H9 (cell line): ENCODE measurements around the gene ANKRD11. TPM values are rescaled to one million over a fixed set of nuclear protein-coding genes. Genes with fewer than 3 reads are reported as not detected.
A peak's percentile ranks its signal among the peaks of the same experiment; 100 is the strongest.

Experiments
- DNase-seq: peaks from one replicate; pipeline ENCODE4 v3.0.0-alpha.2; 2017
- H2AFZ ChIP-seq: one replicate; pipeline ENCODE4 v1.6.1; 2013; ENCODE audit warnings: mild to moderate bottlenecking, low read length, control low read depth, moderate library complexity
- H2AK5ac ChIP-seq: 2 replicates; pipeline ENCODE4 v1.6.1; 2013; ENCODE audit warnings: low read length, control low read depth, mixed read lengths; ENCODE audit not compliant: insufficient read length
- H2BK120ac ChIP-seq: one replicate; pipeline ENCODE4 v1.6.1; 2013; ENCODE audit warnings: low read depth, mild to moderate bottlenecking, low read length, control low read depth, inconsistent platforms; ENCODE audit not compliant: poor library complexity, severe bottlenecking
- H2BK12ac ChIP-seq: 2 replicates; pipeline ENCODE4 v1.6.1; 2013; ENCODE audit warnings: low read length, control low read depth, mixed read lengths, low read depth; ENCODE audit not compliant: insufficient read length
- H2BK15ac ChIP-seq: 2 replicates; pipeline ENCODE4 v1.6.1; 2013; ENCODE audit warnings: low read depth, low read length, control low read depth
- H2BK20ac ChIP-seq: one replicate; pipeline ENCODE4 v1.6.1; 2013; ENCODE audit warnings: low read depth, mild to moderate bottlenecking, low read length, control low read depth, inconsistent platforms; ENCODE audit not compliant: poor library complexity, severe bottlenecking
- H2BK5ac ChIP-seq: 2 replicates; pipeline ENCODE4 v1.6.1; 2013; ENCODE audit warnings: low read length, control low read depth, mixed read lengths; ENCODE audit not compliant: insufficient read length
- H3K14ac ChIP-seq: 2 replicates; pipeline ENCODE4 v1.6.1; 2013; ENCODE audit warnings: low read length, control low read depth; ENCODE audit not compliant: insufficient read depth
- H3K18ac ChIP-seq: 2 replicates; pipeline ENCODE4 v1.6.1; 2013; ENCODE audit warnings: low read depth, mild to moderate bottlenecking, mixed read lengths, low read length, control low read depth; ENCODE audit not compliant: insufficient read length
- H3K23ac ChIP-seq: 2 replicates; pipeline ENCODE4 v1.6.1; 2013; ENCODE audit warnings: low read length, control low read depth, mixed read lengths, low read depth; ENCODE audit not compliant: insufficient read length
- H3K23me2 ChIP-seq: 2 replicates; pipeline ENCODE4 v1.6.1; 2013; ENCODE audit warnings: low read depth, mild to moderate bottlenecking, mixed read lengths, low read length, control low read depth; ENCODE audit not compliant: insufficient read length, poor library complexity, severe bottlenecking
- H3K27ac ChIP-seq: 2 replicates; pipeline ENCODE4 v1.5.1; 2013; ENCODE audit warnings: low read length, control low read depth, mixed read lengths, low read depth; ENCODE audit not compliant: insufficient read length
- H3K27me3 ChIP-seq: 2 replicates; pipeline ENCODE4 v1.6.1; 2013; ENCODE audit warnings: low read length, control low read depth, inconsistent platforms; ENCODE audit not compliant: insufficient read depth
- H3K4ac ChIP-seq: 2 replicates; pipeline ENCODE4 v1.6.1; 2013; ENCODE audit warnings: low read depth, mild to moderate bottlenecking, control low read depth, inconsistent platforms, low read length, moderate library complexity
- H3K4me1 ChIP-seq: 2 replicates; pipeline ENCODE4 v1.6.1; 2013; ENCODE audit warnings: low read length, control low read depth, inconsistent platforms; ENCODE audit not compliant: insufficient read depth
- H3K4me2 ChIP-seq: 2 replicates; pipeline ENCODE4 v1.6.1; 2013; ENCODE audit warnings: low read length, control low read depth, mixed read lengths; ENCODE audit not compliant: insufficient read length, insufficient read depth
- H3K56ac ChIP-seq: 2 replicates; pipeline ENCODE4 v1.6.1; 2013; ENCODE audit warnings: low read depth, mild to moderate bottlenecking, mixed read lengths, low read length, control low read depth; ENCODE audit not compliant: insufficient read length
- H3K79me1 ChIP-seq: 2 replicates; pipeline ENCODE4 v1.6.1; 2013; ENCODE audit warnings: low read depth, mild to moderate bottlenecking, moderate library complexity, low read length, control low read depth, inconsistent platforms; ENCODE audit not compliant: insufficient read depth, poor library complexity, severe bottlenecking
- H3K79me2 ChIP-seq: 2 replicates; pipeline ENCODE4 v1.6.1; 2013; ENCODE audit warnings: low read length, control low read depth, inconsistent platforms; ENCODE audit not compliant: insufficient read depth
- H3K9ac ChIP-seq: 2 replicates; pipeline ENCODE4 v1.6.1; 2013; ENCODE audit warnings: low read length, control low read depth, mixed read lengths; ENCODE audit not compliant: insufficient read length; ENCODE audit errors: extremely low read depth
- H3K9me3 ChIP-seq: one replicate; pipeline ENCODE4 v1.6.1; 2013; ENCODE audit warnings: low read depth, low read length, inconsistent platforms; ENCODE audit not compliant: control insufficient read depth
- H3T11ph ChIP-seq: one replicate; pipeline ENCODE4 v1.6.1; 2013; ENCODE audit warnings: mild to moderate bottlenecking, low read length, control low read depth, inconsistent platforms
- H4K20me1 ChIP-seq: one replicate; pipeline ENCODE4 v1.6.1; 2013; ENCODE audit not compliant: control insufficient read depth, insufficient read length, insufficient read depth
- H4K5ac ChIP-seq: 2 replicates; pipeline ENCODE4 v1.6.1; 2013; ENCODE audit warnings: low read depth, mild to moderate bottlenecking, mixed read lengths, low read length, control low read depth; ENCODE audit not compliant: insufficient read length
- H4K8ac ChIP-seq: replicated peaks from 2 replicates; pipeline ENCODE4 v1.6.1; 2013; ENCODE audit warnings: low read length, control low read depth, mixed read lengths, low read depth; ENCODE audit not compliant: insufficient read length
- H4K91ac ChIP-seq: 2 replicates; pipeline ENCODE4 v1.6.1; 2013; ENCODE audit warnings: low read depth, mild to moderate bottlenecking, moderate library complexity, mixed read lengths, low read length, control low read depth; ENCODE audit not compliant: insufficient read length
- H3K27ac Mint-ChIP-seq, 3 experiments: 2 replicates in 2 of 3; 3 replicates in 1 of 3; pipeline ENCODE4 v1.8.0; 2020 to 2021; ENCODE audit warnings: mixed read lengths in 3 of 3, mild to moderate bottlenecking in 1 of 3, moderate library complexity in 1 of 3
- H3K27me3 Mint-ChIP-seq: 2 replicates; pipeline ENCODE4 v1.8.0; 2021; ENCODE audit warnings: low read depth, mild to moderate bottlenecking, moderate library complexity, mixed read lengths
- H3K36me3 Mint-ChIP-seq, 3 experiments: 2 replicates in 2 of 3; 3 replicates in 1 of 3; pipeline ENCODE4 v1.8.0; 2020 to 2021; ENCODE audit warnings: low read depth in 3 of 3, mixed read lengths in 3 of 3; ENCODE audit not compliant: insufficient read depth in 1 of 3
- H3K4me1 Mint-ChIP-seq, 2 experiments: 2 replicates each; pipeline ENCODE4 v1.8.0; 2020; ENCODE audit warnings: mixed read lengths in 2 of 2
- H3K4me3 Mint-ChIP-seq, 2 experiments: 2 replicates in 1 of 2; 3 replicates in 1 of 2; pipeline ENCODE4 v1.8.0; 2020 to 2021; ENCODE audit warnings: mild to moderate bottlenecking in 2 of 2, mixed read lengths in 2 of 2, moderate library complexity in 1 of 2
- H3K9me3 Mint-ChIP-seq, 2 experiments: 2 replicates in 1 of 2; 3 replicates in 1 of 2; pipeline ENCODE4 v1.8.0; 2020; ENCODE audit warnings: mild to moderate bottlenecking in 2 of 2, mixed read lengths in 2 of 2, moderate library complexity in 1 of 2
- WGBS: extraction: QIAGEN DNeasy Blood & Tissue Kit; methylation state at CpG from one replicate; pipeline ENCODE4 v1.1.7; 2013; ENCODE audit warnings: missing lambda C conversion rate, low lambda C conversion rate, mixed read lengths; ENCODE audit not compliant: insufficient read length; ENCODE audit errors: extremely low coverage; 5-methylcytosine and 5-hydroxymethylcytosine counted together
- total RNA-seq: library from RNA; stranded (reverse); gene quantifications from 2 replicates; pipeline ENCODE4 v1.2.1, GENCODE V29; 2021
- TF ChIP-seq, protein P1 (sequence below): fragments of 200-600 bp; sonication (generic); conservative IDR thresholded peaks from 3 replicates; pipeline ENCODE4 v1.8.0; 2021; ENCODE audit warnings: antibody characterized with exemption, mild to moderate bottlenecking

Gene ANKRD11
- total RNA-seq, 1 experiment from 2014 or later: 181 TPM

DNA sequence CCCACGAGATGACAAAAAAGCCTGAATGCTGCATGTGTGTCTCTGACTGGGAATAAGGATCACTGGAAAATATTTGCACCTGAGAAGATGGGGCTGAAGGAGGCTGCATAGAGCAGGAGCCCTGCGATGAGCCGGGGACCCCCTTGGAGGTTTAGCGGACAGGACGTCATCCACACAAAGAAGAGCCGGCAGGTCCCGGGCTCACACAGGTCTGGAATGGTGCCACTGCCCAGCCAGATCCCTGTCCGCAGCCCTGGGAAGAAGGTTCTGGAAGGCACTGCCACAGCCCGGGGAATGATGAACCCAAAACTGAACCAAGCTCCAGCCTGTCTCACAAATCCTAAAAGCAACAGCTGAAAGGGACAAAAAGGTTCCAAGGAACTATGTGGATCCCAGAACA lies 101.8 kb downstream of the ANKRD11 start:
- no peaks in the 10 kb centered on the region for H3K27me3 ChIP-seq
- H3K56ac ChIP-seq: no peak overlapping the region
- no peak overlapping the region for H3K18ac ChIP-seq
- no peak overlapping the region for H3K4me2 ChIP-seq
- no peak overlapping the region for H2AFZ ChIP-seq
- H3K9ac ChIP-seq: no peak overlapping the region
- H2BK12ac ChIP-seq: no peak overlapping the region
- Mint-ChIP-seq H3K27ac (peak overlapping the region; percentile 37 to 57 (median 39); a peak in 1 of 7 replicates), H3K9me3 (no peaks in the 10 kb centered on the region; a peak in 1 of 5 replicates), H3K36me3 (peaks cover 4 to 9% (median 5%) of the 10 kb centered on the region in 3 experiments; a peak in 4 of 7 replicates), H3K4me3 (no peak overlapping the region), H3K27me3 (no peaks in the 10 kb centered on the region), H3K4me1 (peaks cover 36 to 52% of the 10 kb centered on the region in 2 experiments)
- H4K5ac ChIP-seq: no peak overlapping the region
- H3K79me1 ChIP-seq: no peaks in the 10 kb centered on the region
- H4K91ac ChIP-seq: no peak overlapping the region
- no peaks in the 10 kb centered on the region for H4K20me1 ChIP-seq
- TF ChIP-seq, protein P1, sequence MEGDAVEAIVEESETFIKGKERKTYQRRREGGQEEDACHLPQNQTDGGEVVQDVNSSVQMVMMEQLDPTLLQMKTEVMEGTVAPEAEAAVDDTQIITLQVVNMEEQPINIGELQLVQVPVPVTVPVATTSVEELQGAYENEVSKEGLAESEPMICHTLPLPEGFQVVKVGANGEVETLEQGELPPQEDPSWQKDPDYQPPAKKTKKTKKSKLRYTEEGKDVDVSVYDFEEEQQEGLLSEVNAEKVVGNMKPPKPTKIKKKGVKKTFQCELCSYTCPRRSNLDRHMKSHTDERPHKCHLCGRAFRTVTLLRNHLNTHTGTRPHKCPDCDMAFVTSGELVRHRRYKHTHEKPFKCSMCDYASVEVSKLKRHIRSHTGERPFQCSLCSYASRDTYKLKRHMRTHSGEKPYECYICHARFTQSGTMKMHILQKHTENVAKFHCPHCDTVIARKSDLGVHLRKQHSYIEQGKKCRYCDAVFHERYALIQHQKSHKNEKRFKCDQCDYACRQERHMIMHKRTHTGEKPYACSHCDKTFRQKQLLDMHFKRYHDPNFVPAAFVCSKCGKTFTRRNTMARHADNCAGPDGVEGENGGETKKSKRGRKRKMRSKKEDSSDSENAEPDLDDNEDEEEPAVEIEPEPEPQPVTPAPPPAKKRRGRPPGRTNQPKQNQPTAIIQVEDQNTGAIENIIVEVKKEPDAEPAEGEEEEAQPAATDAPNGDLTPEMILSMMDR: no peak
- H3K14ac ChIP-seq: no peak overlapping the region
- H3K23ac ChIP-seq: no peak overlapping the region
- H3K23me2 ChIP-seq: no peaks in the 10 kb centered on the region
- no CpG with 5 or more reads among the region's 9 CpGs for WGBS
- no peaks in the 10 kb centered on the region for H3K9me3 ChIP-seq
- H2BK20ac ChIP-seq: no peak overlapping the region
- H3T11ph ChIP-seq: no peak overlapping the region
- no peak overlapping the region for H2BK120ac ChIP-seq
- H3K4ac ChIP-seq: no peak overlapping the region
- H3K4me1 ChIP-seq: peaks cover 5% of the 10 kb centered on the region; the same call in 1 of the 2 replicates
- no peak overlapping the region for H4K8ac ChIP-seq
- H3K27ac ChIP-seq: no peak overlapping the region
- peaks cover 61% of the 10 kb centered on the region for H3K79me2 ChIP-seq
- no peak overlapping the region for H2AK5ac ChIP-seq
- no peak overlapping the region for H2BK5ac ChIP-seq
- H2BK15ac ChIP-seq: no peak overlapping the region
- DNase-seq: no peak
